ENCODE results near the gene NEGR1.

Gene NEGR1

GRCh38 chr1:72129869-72130268, 152.5 kb downstream of the NEGR1 start:
- no peak for DNase-seq (ENCODE audit: extremely low read depth, low read depth)
- no peak for TF ChIP-seq CTCF (IDR thresholded peaks at IDR 0.05; ENCODE audit: low read depth, low read length)

GRCh38 chr1:72122099-72122880, 160.0 kb downstream of the NEGR1 start:
- no peak for DNase-seq (ENCODE audit: extremely low read depth, low read depth)
- no peak for TF ChIP-seq CTCF (IDR thresholded peaks at IDR 0.05; ENCODE audit: low read depth, low read length)

- TF ChIP-seq CTCF (IDR thresholded peaks at IDR 0.05; ENCODE audit: low read depth, low read length), result no peak
- DNase-seq (ENCODE audit: extremely low read depth, low read depth), result no peak
Measured at GRCh38 chr1:72119491-72119890, 162.8 kb downstream of the NEGR1 start.

GRCh38 chr1:72117621-72118020, 164.7 kb downstream of the NEGR1 start:
- DNase-seq (ENCODE audit: extremely low read depth, low read depth), result no peak
- TF ChIP-seq CTCF (IDR thresholded peaks at IDR 0.05; ENCODE audit: low read depth, low read length), result no peak

- no peak for TF ChIP-seq CTCF (IDR thresholded peaks at IDR 0.05; ENCODE audit: low read depth, low read length)
Measured at GRCh38 chr1:72115290-72115689, 167.0 kb downstream of the NEGR1 start.

GRCh38 chr1:72111662-72112061, 170.7 kb downstream of the NEGR1 start:
- no peak for TF ChIP-seq CTCF (IDR thresholded peaks at IDR 0.05; ENCODE audit: low read depth, low read length)
- DNase-seq (ENCODE audit: extremely low read depth, low read depth), result no peak

More at GRCh38 chr1:72115290-72115689, 167.0 kb downstream of the NEGR1 start:
- DNase-seq (ENCODE audit: extremely low read depth, low read depth), result no peak

- no peak for TF ChIP-seq CTCF (IDR thresholded peaks at IDR 0.05; ENCODE audit: low read depth, low read length)
- no peak for DNase-seq (ENCODE audit: extremely low read depth, low read depth)
Measured at GRCh38 chr1:72109916-72110315, 172.4 kb downstream of the NEGR1 start.
